Mesenchymal stem cell (in vitro differentiated cells and primary cell): Measurements from ENCODE around the gene GLI3.

ENCODE experiments used
- DNase-seq: peaks from one replicate; pipeline ENCODE4 v3.0.0-alpha.2; 2013
- H2AFZ ChIP-seq: one replicate; pipeline ENCODE4 v1.6.1; 2013; ENCODE audit warnings: low read depth, mild to moderate bottlenecking, control low read depth, inconsistent platforms, low read length, moderate library complexity
- H2AK5ac ChIP-seq: 2 replicates; pipeline ENCODE4 v1.6.1; 2013; ENCODE audit warnings: low read length, moderate library complexity, mild to moderate bottlenecking, inconsistent platforms; ENCODE audit not compliant: severe bottlenecking
- H2BK120ac ChIP-seq: one replicate; pipeline ENCODE4 v1.6.1; 2013; ENCODE audit warnings: low read depth, mild to moderate bottlenecking, inconsistent platforms, low read length, moderate library complexity
- H2BK12ac ChIP-seq, 2 experiments: one replicate each; pipeline ENCODE4 v1.6.1; 2013; ENCODE audit warnings: inconsistent platforms in 2 of 2, low read length in 2 of 2, mild to moderate bottlenecking in 2 of 2, moderate library complexity in 2 of 2, control low read depth in 1 of 2
- H2BK15ac ChIP-seq: one replicate; pipeline ENCODE4 v1.6.1; 2013; ENCODE audit warnings: mild to moderate bottlenecking, low read depth, inconsistent platforms; ENCODE audit not compliant: poor library complexity, severe bottlenecking
- H2BK5ac ChIP-seq: 2 replicates; pipeline ENCODE4 v1.6.1; 2013; ENCODE audit warnings: low read depth, mild to moderate bottlenecking, low read length, control low read depth, inconsistent platforms; ENCODE audit not compliant: poor library complexity, severe bottlenecking
- H3K14ac ChIP-seq, 2 experiments: one replicate each; pipeline ENCODE4 v1.6.1; 2013; ENCODE audit warnings: inconsistent platforms in 2 of 2, low read length in 2 of 2, control low read depth in 1 of 2, mild to moderate bottlenecking in 1 of 2, moderate library complexity in 1 of 2
- H3K18ac ChIP-seq, 2 experiments: one replicate each; pipeline ENCODE4 v1.6.1; 2013; ENCODE audit warnings: inconsistent platforms in 2 of 2, low read length in 2 of 2, control low read depth in 1 of 2, low read depth in 1 of 2, mild to moderate bottlenecking in 1 of 2
- H3K23ac ChIP-seq, 2 experiments: one replicate each; pipeline ENCODE4 v1.6.1; 2013; ENCODE audit warnings: inconsistent platforms in 2 of 2, low read length in 2 of 2, mild to moderate bottlenecking in 2 of 2, moderate library complexity in 2 of 2, control low read depth in 1 of 2
- H3K27ac ChIP-seq: 2 replicates; pipeline ENCODE4 v1.5.1; 2013; ENCODE audit warnings: mild to moderate bottlenecking, moderate library complexity, low read length, control low read depth, inconsistent platforms; ENCODE audit not compliant: poor library complexity, severe bottlenecking
- H3K27me3 ChIP-seq, 2 experiments: 2 replicates each; pipeline versions ENCODE4 v1.6.1 to v1.7.0; 2013; ENCODE audit warnings: low read length in 2 of 2, mild to moderate bottlenecking in 2 of 2, moderate library complexity in 2 of 2, control low read depth in 1 of 2, inconsistent platforms in 1 of 2; ENCODE audit not compliant: control insufficient read depth in 1 of 2, insufficient read depth in 1 of 2
- H3K36me3 ChIP-seq, 2 experiments: 2 replicates each; pipeline versions ENCODE4 v1.6.1 to v1.7.0; 2013; ENCODE audit warnings: low read length in 2 of 2, control low read depth in 1 of 2, inconsistent platforms in 1 of 2, low read depth in 1 of 2, mild to moderate bottlenecking in 1 of 2; ENCODE audit not compliant: insufficient read depth in 2 of 2, control insufficient read depth in 1 of 2
- H3K4ac ChIP-seq, 2 experiments: one replicate each; pipeline ENCODE4 v1.6.1; 2013; ENCODE audit warnings: inconsistent platforms in 2 of 2, low read length in 2 of 2, mild to moderate bottlenecking in 2 of 2, moderate library complexity in 2 of 2, control low read depth in 1 of 2, low read depth in 1 of 2
- H3K4me1 ChIP-seq: 2 replicates; pipeline ENCODE4 v1.6.1; 2013; ENCODE audit warnings: low read depth, low read length, control low read depth; ENCODE audit not compliant: control insufficient read depth, insufficient read depth
- H3K4me2 ChIP-seq: 2 replicates; pipeline ENCODE4 v1.6.1; 2013; ENCODE audit warnings: low read length, mild to moderate bottlenecking, inconsistent platforms; ENCODE audit not compliant: poor library complexity, severe bottlenecking
- H3K4me3 ChIP-seq, 2 experiments: 2 replicates each; pipeline versions ENCODE4 v1.5.1 to v1.7.0; 2013; ENCODE audit warnings: low read length in 2 of 2, mild to moderate bottlenecking in 2 of 2, control low read depth in 1 of 2, low read depth in 1 of 2; ENCODE audit not compliant: insufficient read depth in 1 of 2
- H3K79me1 ChIP-seq: replicated peaks from 2 replicates; pipeline ENCODE4 v1.6.1; 2013; ENCODE audit warnings: mild to moderate bottlenecking, control low read depth, low read length, inconsistent platforms; ENCODE audit not compliant: poor library complexity, severe bottlenecking
- H3K9ac ChIP-seq: 2 replicates; pipeline ENCODE4 v1.7.0; 2013; ENCODE audit warnings: mild to moderate bottlenecking, low read length, moderate library complexity
- H3K9me3 ChIP-seq: 2 replicates; pipeline ENCODE4 v1.7.0; 2013; ENCODE audit warnings: mild to moderate bottlenecking, low read length; ENCODE audit not compliant: control insufficient read depth
- H4K8ac ChIP-seq: one replicate; pipeline ENCODE4 v1.6.1; 2013; ENCODE audit warnings: inconsistent platforms, mild to moderate bottlenecking, low read length, moderate library complexity
- H4K91ac ChIP-seq: one replicate; pipeline ENCODE4 v1.6.1; 2013; ENCODE audit warnings: mild to moderate bottlenecking, low read length, inconsistent platforms
- WGBS: methylation state at CpG from one replicate; pipeline ENCODE4 v1.1.7; 2013; ENCODE audit warnings: mixed read lengths; 5-methylcytosine and 5-hydroxymethylcytosine counted together

The GLI3 gene

DNA sequence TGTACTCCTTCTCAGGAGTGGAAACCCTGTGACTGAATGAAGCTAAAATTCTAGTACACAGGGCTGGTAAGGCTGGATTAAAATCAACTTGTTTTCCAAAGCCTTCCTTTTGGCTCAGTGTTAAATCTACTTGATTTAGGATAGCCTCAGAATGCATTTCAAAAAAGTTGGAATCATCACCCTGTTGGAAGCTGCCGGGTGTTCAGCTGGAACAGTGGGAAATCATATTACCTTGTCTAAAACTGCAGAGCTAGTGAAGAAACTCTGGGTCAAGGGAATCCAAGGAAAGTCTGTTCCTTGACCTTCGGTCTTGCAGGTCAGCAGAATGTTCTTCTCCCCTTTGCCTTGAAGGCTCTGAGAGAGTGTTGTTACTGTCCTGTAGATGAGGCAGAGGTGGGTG, 282.0 kb downstream of the GLI3 start:
- Histone ChIP-seq H3K18ac (peak overlapping the region; percentile 9 to 46), H3K27ac (no peak overlapping the region), H4K8ac (no peak overlapping the region), H3K27me3 (no peaks in the 10 kb centered on the region), H2AK5ac (no peak overlapping the region), H4K91ac (no peak overlapping the region), H2AFZ (no peak overlapping the region), H2BK12ac (no peak overlapping the region), H3K4me1 (peaks cover 21% of the 10 kb centered on the region), H3K9ac (peak overlapping the region; percentile 59), H3K4me2 (no peak overlapping the region), H2BK120ac (no peak overlapping the region), H3K79me1 (no peaks in the 10 kb centered on the region), H3K4me3 (peak overlapping the region in 1 of 2 experiments; percentile 36), H2BK5ac (no peak overlapping the region), H3K36me3 (no peaks in the 10 kb centered on the region), H2BK15ac (no peak overlapping the region), H3K14ac (no peak overlapping the region), H3K9me3 (no peaks in the 10 kb centered on the region), H3K23ac (no peak overlapping the region), H3K4ac (peak overlapping the region in 1 of 2 experiments; percentile 4)
- DNase-seq: no peak
- 98% methylated on average over 2 of the region's 2 CpGs for WGBS

DNA sequence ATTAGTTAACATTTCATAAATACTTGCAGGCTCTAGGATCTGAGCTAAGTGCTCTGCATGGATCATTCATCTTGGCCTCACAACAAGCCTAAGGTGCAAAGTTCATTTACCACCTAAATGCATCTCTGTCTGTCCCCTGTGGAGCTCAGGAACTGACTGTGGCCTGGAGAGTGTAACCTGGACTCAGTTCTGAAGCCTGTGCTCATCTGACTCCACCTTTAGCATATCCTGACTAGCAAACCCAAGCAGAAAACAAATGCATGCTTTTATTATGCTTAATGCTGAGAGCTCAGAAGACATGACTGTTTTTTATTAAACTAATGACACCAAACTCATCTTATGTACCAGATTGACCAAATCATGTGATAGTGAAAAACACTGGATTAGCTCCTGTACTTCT, 288.5 kb downstream of the GLI3 start:
- Histone ChIP-seq H2BK15ac (no peak overlapping the region), H3K4me3 (no peak overlapping the region)

GRCh38 chr7:41943094-41943577, 293.9 kb downstream of the GLI3 start:
- H3K36me3 ChIP-seq: no peaks in the 10 kb centered on the region
- H3K14ac ChIP-seq: no peak overlapping the region
- 2% methylated on average over 16 of the region's 16 CpGs for WGBS
- H3K27me3 ChIP-seq: no peaks in the 10 kb centered on the region
- H4K8ac ChIP-seq: peak overlapping the region; percentile 35
- DNase-seq: peak; percentile 81
- no peak overlapping the region for H2AK5ac ChIP-seq
- no peak overlapping the region for H4K91ac ChIP-seq
- H3K4me1 ChIP-seq: peaks cover 10% of the 10 kb centered on the region
- H2BK15ac ChIP-seq: no peak overlapping the region
- no peak overlapping the region for H2BK120ac ChIP-seq
- H3K4me3 ChIP-seq: peak overlapping the region in 1 of 2 experiments; percentile 58
- H3K79me1 ChIP-seq: no peaks in the 10 kb centered on the region
- no peak overlapping the region for H3K23ac ChIP-seq
- no peak overlapping the region for H2AFZ ChIP-seq
- no peaks in the 10 kb centered on the region for H3K9me3 ChIP-seq
- no peak overlapping the region for H3K27ac ChIP-seq
- H3K18ac ChIP-seq: no peak overlapping the region
- H2BK12ac ChIP-seq: peak overlapping the region in 1 of 2 experiments; percentile 37
- peak overlapping the region; percentile 61 for H3K9ac ChIP-seq
- peak overlapping the region; percentile 15 for H3K4me2 ChIP-seq
- H2BK5ac ChIP-seq: no peak overlapping the region
- no peak overlapping the region for H3K4ac ChIP-seq

More for the DNA sequence above, 288.5 kb downstream of the GLI3 start:
- Histone ChIP-seq H2BK120ac (no peak overlapping the region), H3K27me3 (no peaks in the 10 kb centered on the region), H3K4me1 (peaks cover 3% of the 10 kb centered on the region), H3K4me2 (no peak overlapping the region), H3K79me1 (no peaks in the 10 kb centered on the region), H3K23ac (peak overlapping the region in 1 of 2 experiments; percentile 76), H3K4ac (no peak overlapping the region), H4K91ac (no peak overlapping the region), H3K9me3 (no peaks in the 10 kb centered on the region), H3K36me3 (no peaks in the 10 kb centered on the region), H3K14ac (no peak overlapping the region), H3K27ac (no peak overlapping the region), H4K8ac (no peak overlapping the region), H3K18ac (peak overlapping the region in 1 of 2 experiments; percentile 58), H2AK5ac (no peak overlapping the region), H2BK5ac (no peak overlapping the region), H2BK12ac (peak overlapping the region in 1 of 2 experiments; percentile 56), H3K9ac (no peak overlapping the region), H2AFZ (no peak overlapping the region)
- DNase-seq: no peak

DNA sequence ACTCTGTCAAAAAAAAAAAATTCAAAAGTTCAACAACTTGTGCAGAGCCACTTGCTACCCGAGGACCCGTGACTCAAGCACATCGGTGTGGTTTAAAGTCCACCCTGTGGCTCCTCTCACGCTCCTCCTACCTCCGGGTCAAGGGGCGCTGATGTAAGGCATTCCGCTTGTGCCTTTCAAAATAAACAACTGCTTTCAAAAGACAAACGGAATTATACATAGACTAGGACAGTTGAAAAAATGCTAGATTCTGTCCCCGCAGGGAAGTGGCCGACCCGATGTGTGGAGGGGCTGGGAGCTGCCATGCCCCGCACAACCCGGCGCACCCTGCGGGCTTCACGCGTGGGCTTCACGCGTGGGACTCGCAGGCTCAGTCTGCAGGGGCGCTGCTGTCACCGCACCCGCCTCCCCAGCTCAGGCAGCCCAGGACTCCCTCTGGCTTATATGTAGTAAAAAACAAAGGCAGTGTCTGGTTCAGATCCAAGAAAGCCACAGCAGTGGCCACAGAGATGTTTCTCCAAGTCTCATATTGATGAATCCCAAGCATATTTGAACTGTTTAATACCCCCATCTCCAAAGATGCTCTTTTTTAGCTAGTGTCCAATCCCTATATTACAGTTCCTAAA, 294.4 kb downstream of the GLI3 start:
- H3K9ac ChIP-seq: peak overlapping the region; percentile 61
- no peaks in the 10 kb centered on the region for H3K9me3 ChIP-seq
- H3K4me1 ChIP-seq: peaks cover 10% of the 10 kb centered on the region
- peak overlapping the region; percentile 67 to 75 for H3K18ac ChIP-seq
- peak overlapping the region; percentile 15 for H3K4me2 ChIP-seq
- H3K27ac ChIP-seq: no peak overlapping the region
- H2AK5ac ChIP-seq: no peak overlapping the region
- H4K91ac ChIP-seq: peak overlapping the region; percentile 77
- no peaks in the 10 kb centered on the region for H3K79me1 ChIP-seq
- H2AFZ ChIP-seq: peak overlapping the region; percentile 66
- H4K8ac ChIP-seq: peak overlapping the region; percentile 86
- peak; percentile 90 for DNase-seq
- H2BK12ac ChIP-seq: peak overlapping the region in 1 of 2 experiments; percentile 4
- H2BK15ac ChIP-seq: no peak overlapping the region
- H3K4me3 ChIP-seq: peak overlapping the region in 1 of 2 experiments; percentile 58
- H3K23ac ChIP-seq: no peak overlapping the region
- WGBS: 48% methylated on average over 23 of the region's 23 CpGs
- no peak overlapping the region for H2BK120ac ChIP-seq
- H3K4ac ChIP-seq: peak overlapping the region; percentile 29 to 61
- H3K36me3 ChIP-seq: no peaks in the 10 kb centered on the region
- H3K14ac ChIP-seq: no peak overlapping the region
- H2BK5ac ChIP-seq: no peak overlapping the region
- no peaks in the 10 kb centered on the region for H3K27me3 ChIP-seq
